ENCODE data around the gene CAMTA1.

The CAMTA1 gene

DNA sequence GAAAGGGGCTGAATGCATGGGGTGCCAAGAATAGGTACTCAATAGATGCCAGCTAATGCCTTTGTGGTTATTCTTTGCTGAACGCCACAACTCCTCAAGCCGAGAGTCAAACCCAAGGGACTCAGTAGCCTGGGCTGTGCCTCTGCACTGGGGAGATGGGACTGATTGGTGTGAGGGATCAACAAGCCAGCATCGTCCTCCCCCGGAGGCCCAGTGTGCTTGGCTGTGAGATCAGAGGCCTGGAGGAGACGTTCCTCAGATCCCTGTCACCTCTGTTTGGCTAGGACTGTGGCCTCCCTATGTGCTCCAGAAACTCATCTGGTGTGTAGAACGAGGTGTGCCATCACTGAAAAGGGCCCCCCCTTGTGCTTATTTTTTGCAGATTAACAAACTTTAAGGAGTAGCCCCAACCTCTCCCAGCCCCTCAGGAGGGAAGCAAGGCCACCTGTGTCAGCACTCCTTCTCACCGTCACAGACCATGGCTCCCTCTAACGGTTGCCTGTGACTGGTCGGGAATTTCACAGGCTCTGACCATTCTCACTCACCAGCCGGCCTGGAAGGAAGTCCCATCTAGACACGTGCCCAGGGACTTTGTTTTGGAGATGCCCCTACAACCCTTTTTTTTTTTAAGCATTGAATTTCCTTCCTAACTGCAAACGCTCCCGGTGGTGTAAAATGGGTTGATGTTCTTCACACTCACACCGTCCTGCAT is 791.8 kb downstream of the CAMTA1 start:
- ATAC-seq = no peak
- TF ChIP-seq, protein P1, sequence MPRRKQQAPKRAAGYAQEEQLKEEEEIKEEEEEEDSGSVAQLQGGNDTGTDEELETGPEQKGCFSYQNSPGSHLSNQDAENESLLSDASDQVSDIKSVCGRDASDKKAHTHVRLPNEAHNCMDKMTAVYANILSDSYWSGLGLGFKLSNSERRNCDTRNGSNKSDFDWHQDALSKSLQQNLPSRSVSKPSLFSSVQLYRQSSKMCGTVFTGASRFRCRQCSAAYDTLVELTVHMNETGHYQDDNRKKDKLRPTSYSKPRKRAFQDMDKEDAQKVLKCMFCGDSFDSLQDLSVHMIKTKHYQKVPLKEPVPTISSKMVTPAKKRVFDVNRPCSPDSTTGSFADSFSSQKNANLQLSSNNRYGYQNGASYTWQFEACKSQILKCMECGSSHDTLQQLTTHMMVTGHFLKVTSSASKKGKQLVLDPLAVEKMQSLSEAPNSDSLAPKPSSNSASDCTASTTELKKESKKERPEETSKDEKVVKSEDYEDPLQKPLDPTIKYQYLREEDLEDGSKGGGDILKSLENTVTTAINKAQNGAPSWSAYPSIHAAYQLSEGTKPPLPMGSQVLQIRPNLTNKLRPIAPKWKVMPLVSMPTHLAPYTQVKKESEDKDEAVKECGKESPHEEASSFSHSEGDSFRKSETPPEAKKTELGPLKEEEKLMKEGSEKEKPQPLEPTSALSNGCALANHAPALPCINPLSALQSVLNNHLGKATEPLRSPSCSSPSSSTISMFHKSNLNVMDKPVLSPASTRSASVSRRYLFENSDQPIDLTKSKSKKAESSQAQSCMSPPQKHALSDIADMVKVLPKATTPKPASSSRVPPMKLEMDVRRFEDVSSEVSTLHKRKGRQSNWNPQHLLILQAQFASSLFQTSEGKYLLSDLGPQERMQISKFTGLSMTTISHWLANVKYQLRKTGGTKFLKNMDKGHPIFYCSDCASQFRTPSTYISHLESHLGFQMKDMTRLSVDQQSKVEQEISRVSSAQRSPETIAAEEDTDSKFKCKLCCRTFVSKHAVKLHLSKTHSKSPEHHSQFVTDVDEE (CRISPR knock-in tag; IDR thresholded peaks at IDR 0.05) = no peak
- no peak for TF ChIP-seq BACH2 (CRISPR knock-in tag; IDR thresholded peaks at IDR 0.05; ENCODE audit: borderline replicate concordance)
- TF ChIP-seq ZC3H10 (CRISPR knock-in tag; IDR thresholded peaks at IDR 0.05) = no peak
- no peak for TF ChIP-seq ZNF565 (CRISPR knock-in tag; conservative IDR thresholded peaks at IDR 0.05; ENCODE audit: low read depth)
- TF ChIP-seq POU6F1 (CRISPR knock-in tag; IDR thresholded peaks at IDR 0.05; ENCODE audit: borderline replicate concordance, low read depth) = no peak
- TF ChIP-seq TOX (CRISPR knock-in tag; IDR thresholded peaks at IDR 0.05; ENCODE audit: borderline replicate concordance) = no peak
- no peak for TF ChIP-seq ARNTL (CRISPR knock-in tag; IDR thresholded peaks at IDR 0.05; ENCODE audit: borderline replicate concordance, low read depth)
- no peak for TF ChIP-seq ZFP3 (CRISPR knock-in tag; IDR thresholded peaks at IDR 0.05)
- TF ChIP-seq PATZ1 (CRISPR knock-in tag; IDR thresholded peaks at IDR 0.05; ENCODE audit: borderline replicate concordance) = no peak
- TF ChIP-seq CSDC2 (CRISPR knock-in tag; IDR thresholded peaks at IDR 0.05) = no peak

GRCh38 chr1:7578206-7578605 is 793.0 kb downstream of the CAMTA1 start:
- ATAC-seq = no peak
- TF ChIP-seq TCF4 (CRISPR knock-in tag; IDR thresholded peaks at IDR 0.05; ENCODE audit: borderline replicate concordance) (no peak), SNAI2 (CRISPR knock-in tag; IDR thresholded peaks at IDR 0.05) (no peak), TOX (CRISPR knock-in tag; IDR thresholded peaks at IDR 0.05; ENCODE audit: borderline replicate concordance) (no peak), POU6F1 (CRISPR knock-in tag; IDR thresholded peaks at IDR 0.05; ENCODE audit: borderline replicate concordance, low read depth) (no peak), ZFP30 (CRISPR knock-in tag; IDR thresholded peaks at IDR 0.05) (no peak), ISL1 (CRISPR knock-in tag; IDR thresholded peaks at IDR 0.05) (no peak), CREB5 (CRISPR knock-in tag; IDR thresholded peaks at IDR 0.05; ENCODE audit: low read depth) (no peak), PATZ1 (CRISPR knock-in tag; IDR thresholded peaks at IDR 0.05; ENCODE audit: borderline replicate concordance) (no peak)
- TF ChIP-seq, protein P1 (CRISPR knock-in tag; IDR thresholded peaks at IDR 0.05) = no peak
